ENCODE measurements around the gene CFAP77.

Gene CFAP77

GRCh38 chr9:132409828-132410528 lies at the start of gene CFAP77:
CFAP77 (plus strand) TSS chr9:132410211; CDS start chr9:132410272, 61 bp downstream.
- in situ Hi-C loops (cut with MboI; ENCODE audit: low pct_unique_long_range_greater_than_20kb, low sequenced_read_pairs, unreplicated experiment) = no loop called here
- DNase-seq (ENCODE audit: low spot score) = peak; percentile 66
- TF ChIP-seq, protein P1, sequence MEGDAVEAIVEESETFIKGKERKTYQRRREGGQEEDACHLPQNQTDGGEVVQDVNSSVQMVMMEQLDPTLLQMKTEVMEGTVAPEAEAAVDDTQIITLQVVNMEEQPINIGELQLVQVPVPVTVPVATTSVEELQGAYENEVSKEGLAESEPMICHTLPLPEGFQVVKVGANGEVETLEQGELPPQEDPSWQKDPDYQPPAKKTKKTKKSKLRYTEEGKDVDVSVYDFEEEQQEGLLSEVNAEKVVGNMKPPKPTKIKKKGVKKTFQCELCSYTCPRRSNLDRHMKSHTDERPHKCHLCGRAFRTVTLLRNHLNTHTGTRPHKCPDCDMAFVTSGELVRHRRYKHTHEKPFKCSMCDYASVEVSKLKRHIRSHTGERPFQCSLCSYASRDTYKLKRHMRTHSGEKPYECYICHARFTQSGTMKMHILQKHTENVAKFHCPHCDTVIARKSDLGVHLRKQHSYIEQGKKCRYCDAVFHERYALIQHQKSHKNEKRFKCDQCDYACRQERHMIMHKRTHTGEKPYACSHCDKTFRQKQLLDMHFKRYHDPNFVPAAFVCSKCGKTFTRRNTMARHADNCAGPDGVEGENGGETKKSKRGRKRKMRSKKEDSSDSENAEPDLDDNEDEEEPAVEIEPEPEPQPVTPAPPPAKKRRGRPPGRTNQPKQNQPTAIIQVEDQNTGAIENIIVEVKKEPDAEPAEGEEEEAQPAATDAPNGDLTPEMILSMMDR (IDR thresholded peaks at IDR 0.05; ENCODE audit: extremely low read depth, insufficient read depth, missing control alignments) = no peak

DNA sequence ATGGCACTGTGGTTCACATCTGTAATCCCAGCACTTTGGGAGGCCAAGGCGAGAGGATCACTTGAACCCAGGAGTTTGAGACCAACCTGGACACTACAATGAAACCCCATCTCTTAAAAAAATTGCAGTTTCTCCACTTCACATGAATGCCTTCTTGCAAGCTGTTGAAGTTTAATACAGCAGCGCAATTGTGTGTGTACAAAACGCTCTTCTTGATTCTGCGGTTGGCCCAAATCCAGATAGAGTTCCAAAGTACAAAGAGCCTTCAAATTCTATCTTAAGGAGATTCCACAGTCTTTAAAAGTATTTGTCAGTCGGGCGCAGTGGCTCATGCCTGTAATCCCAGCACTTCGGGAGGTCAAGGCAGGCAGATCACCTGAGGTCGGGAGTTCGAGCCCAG lies 45.9 kb upstream of the CFAP77 start:
- TF ChIP-seq, protein P1 (IDR thresholded peaks at IDR 0.05; ENCODE audit: extremely low read depth, insufficient read depth, missing control alignments) = no peak
- in situ Hi-C loops (cut with MboI; ENCODE audit: low pct_unique_long_range_greater_than_20kb, low sequenced_read_pairs, unreplicated experiment) = no loop called here
- DNase-seq (ENCODE audit: low spot score) = no peak

- in situ Hi-C loops (cut with MboI; ENCODE audit: low pct_unique_long_range_greater_than_20kb, low sequenced_read_pairs, unreplicated experiment) = no loop called here
- TF ChIP-seq, protein P1 (IDR thresholded peaks at IDR 0.05; ENCODE audit: extremely low read depth, insufficient read depth, missing control alignments) = no peak
- no peak for DNase-seq (ENCODE audit: low spot score)
Observed at GRCh38 chr9:132365986-132366385, 44.0 kb upstream of the CFAP77 start.

GRCh38 chr9:132366481-132366880 lies 43.5 kb upstream of the CFAP77 start:
- no peak for DNase-seq (ENCODE audit: low spot score)
- in situ Hi-C loops (cut with MboI; ENCODE audit: low pct_unique_long_range_greater_than_20kb, low sequenced_read_pairs, unreplicated experiment) = no loop called here
- TF ChIP-seq, protein P1 (IDR thresholded peaks at IDR 0.05; ENCODE audit: extremely low read depth, insufficient read depth, missing control alignments) = no peak

- in situ Hi-C loops (cut with MboI; ENCODE audit: low pct_unique_long_range_greater_than_20kb, low sequenced_read_pairs, unreplicated experiment) = no loop called here
- TF ChIP-seq, protein P1 (IDR thresholded peaks at IDR 0.05; ENCODE audit: extremely low read depth, insufficient read depth, missing control alignments) = no peak
- no peak for DNase-seq (ENCODE audit: low spot score)
Observed at GRCh38 chr9:132367613-132368313, 42.2 kb upstream of the CFAP77 start.

DNA sequence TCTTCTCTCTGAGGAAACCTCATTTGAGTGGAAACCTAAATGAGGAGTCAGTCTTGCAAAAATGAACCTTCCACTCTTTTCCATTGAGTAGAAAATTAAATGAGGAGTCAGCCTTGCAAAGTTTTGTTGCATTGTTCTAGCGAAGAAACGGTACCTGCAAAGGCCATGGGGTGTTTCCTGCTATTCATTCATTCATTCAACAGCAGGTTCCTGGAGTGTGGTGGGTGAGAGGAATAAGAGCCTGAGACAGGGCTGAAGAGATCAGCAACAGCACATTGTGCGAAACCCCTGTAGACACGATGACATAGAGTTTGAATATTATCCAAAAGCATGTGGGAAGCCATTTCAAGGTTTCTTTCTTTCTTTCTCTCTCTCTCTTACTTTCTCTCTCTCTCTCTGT lies 40.6 kb upstream of the CFAP77 start:
- no peak for DNase-seq (ENCODE audit: low spot score)
- TF ChIP-seq, protein P1 (IDR thresholded peaks at IDR 0.05; ENCODE audit: extremely low read depth, insufficient read depth, missing control alignments) = no peak
- in situ Hi-C loops (cut with MboI; ENCODE audit: low pct_unique_long_range_greater_than_20kb, low sequenced_read_pairs, unreplicated experiment) = no loop called here
